ENCODE measurements around the gene WFS1. TPM values are rescaled to one million over a fixed set of nuclear protein-coding genes. Genes with fewer than 3 reads are reported as not detected.

The WFS1 gene
- total and polyA plus RNA-seq, 2 of the 4 experiments (the other 2 are of a cell fraction): 9.7 to 42.4 TPM

- no peak for ATAC-seq (ENCODE audit: low read depth)
- Histone ChIP-seq H3K4ac (ENCODE audit: low read depth, low read length) (no peak overlapping the region), H2AK9ac (replicated peaks; ENCODE audit: low read depth, low read length, poor library complexity) (no peak overlapping the region), H3K9me3 (ENCODE audit: control insufficient read depth, insufficient read depth, low read length) (no peaks in the 10 kb centered on the region), H2BK5ac (ENCODE audit: low read depth, low read length, poor library complexity, severe bottlenecking) (no peak overlapping the region), H3K4me3 (ENCODE audit: insufficient read depth, low read depth, low read length) (no peak overlapping the region), H3K9me1 (ENCODE audit: insufficient read depth, low read length) (no peaks in the 10 kb centered on the region), H3K23ac (ENCODE audit: low read depth, low read length) (no peak overlapping the region), H3K4me2 (ENCODE audit: low read depth, low read length) (no peak overlapping the region), H4K20me1 (ENCODE audit: insufficient read depth, low read length) (no peaks in the 10 kb centered on the region), H3K4me1 (ENCODE audit: control insufficient read depth, insufficient read depth, low read length) (no peaks in the 10 kb centered on the region), H2BK120ac (ENCODE audit: low read depth, low read length) (no peak overlapping the region), H4K91ac (ENCODE audit: insufficient read depth, low read depth, low read length) (no peak overlapping the region), H4K8ac (ENCODE audit: low read depth in 2 of 2, low read length in 2 of 2) (no peak overlapping the region), H3K36me3 (ENCODE audit: control insufficient read depth, insufficient read depth, low read length) (no peaks in the 10 kb centered on the region), H2BK15ac (ENCODE audit: low read depth, low read length) (no peak overlapping the region), H4K5ac (ENCODE audit: low read depth, low read length) (no peak overlapping the region), H3K14ac (replicated peaks; ENCODE audit: low read depth, low read length) (no peak overlapping the region), H3K18ac (ENCODE audit: low read depth, low read length) (no peak overlapping the region), H2BK20ac (ENCODE audit: low read depth, low read length) (no peak overlapping the region), H3K56ac (ENCODE audit: extremely low read depth, insufficient read depth, low read length) (no peak overlapping the region), H3K27ac (ENCODE audit: insufficient read depth, low read length) (no peak overlapping the region), H2AK5ac (ENCODE audit: low read depth, low read length) (no peak overlapping the region), H3K79me1 (ENCODE audit: low read depth in 1 of 2, low read length in 2 of 2) (no peaks in the 10 kb centered on the region), H3K9ac (ENCODE audit: low read depth, low read length) (no peak overlapping the region), H2AFZ (replicated peaks; ENCODE audit: low read length, poor library complexity) (no peak overlapping the region), H3K27me3 (ENCODE audit: control insufficient read depth, insufficient read depth, low read length) (peaks cover 13% of the 10 kb centered on the region; the same call in 1 of the 2 replicates)
- TF ChIP-seq MAZ (IDR thresholded peaks at IDR 0.05; ENCODE audit: borderline replicate concordance, low read depth, low read length): no peak
- WGBS, 2 experiments (ENCODE audit: extremely low coverage in 2 of 2, insufficient read length in 1 of 2): no CpG with 5 or more reads among the region's 12 CpGs
- intact Hi-C loops (cut with micrococcal nuclease): no loop called here
- dilution Hi-C loops (cut with HindIII; ENCODE audit: low sequenced_read_pairs, unreplicated experiment): no loop called here
- ChIA-PET POLR2A (ENCODE audit: unreplicated experiment) (no interaction called here), CTCF (no interaction called here)
- no TSS peak for BruUV-seq (replicated peaks)
- in situ Hi-C loops (cut with MboI; ENCODE audit: low sequenced_read_pairs): no loop called here
- DNase-seq: no peak
Measured at GRCh38 chr4:6236816-6237390, 32.7 kb upstream of the WFS1 start.

Data from IMR-90 (cell line).